ENCODE results near the gene PDE9A.

The PDE9A gene

GRCh38 chr21:42753804-42754203, 100.4 kb downstream of the PDE9A start:
- in situ Hi-C loops (cut with MboI; ENCODE audit: low sequenced_read_pairs), result no loop called here

DNA sequence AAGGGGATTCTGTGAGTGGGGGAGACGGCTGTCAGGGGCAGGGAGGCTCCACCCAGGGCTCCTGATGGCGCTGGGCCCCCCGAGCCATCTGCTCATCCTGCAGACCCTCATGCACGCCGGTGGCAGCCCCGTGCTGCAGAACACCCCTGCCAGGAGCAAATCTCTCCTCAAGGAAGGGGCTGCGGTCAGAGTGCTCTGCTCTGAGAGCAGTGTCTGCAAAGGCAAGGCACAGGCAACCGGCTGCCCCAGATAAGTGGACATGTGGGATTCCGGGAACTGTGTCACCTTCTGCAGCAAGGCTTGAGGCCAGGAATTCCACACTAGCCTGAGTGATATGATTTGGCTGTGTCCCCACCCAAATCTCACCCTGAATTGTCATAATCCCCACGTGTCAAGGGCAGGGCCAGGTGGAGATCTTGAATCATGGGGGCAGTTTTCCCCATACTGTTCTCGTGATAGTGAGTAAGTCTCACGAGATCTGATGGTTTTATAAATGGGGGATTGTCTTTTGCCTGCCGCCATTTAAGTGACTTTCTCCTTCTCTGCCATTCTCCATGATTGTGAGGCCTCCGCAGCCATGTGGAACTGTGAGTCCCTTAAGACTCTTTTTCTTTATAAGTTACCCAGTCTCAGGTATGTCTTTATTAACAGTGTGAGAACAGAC, 101.0 kb downstream of the PDE9A start:
- in situ Hi-C loops (cut with MboI; ENCODE audit: low sequenced_read_pairs), result no loop called here

- in situ Hi-C loops (cut with MboI; ENCODE audit: low sequenced_read_pairs), result no loop called here
These were observed 101.7 kb downstream of the PDE9A start for GRCh38 chr21:42755031-42755665.

DNA sequence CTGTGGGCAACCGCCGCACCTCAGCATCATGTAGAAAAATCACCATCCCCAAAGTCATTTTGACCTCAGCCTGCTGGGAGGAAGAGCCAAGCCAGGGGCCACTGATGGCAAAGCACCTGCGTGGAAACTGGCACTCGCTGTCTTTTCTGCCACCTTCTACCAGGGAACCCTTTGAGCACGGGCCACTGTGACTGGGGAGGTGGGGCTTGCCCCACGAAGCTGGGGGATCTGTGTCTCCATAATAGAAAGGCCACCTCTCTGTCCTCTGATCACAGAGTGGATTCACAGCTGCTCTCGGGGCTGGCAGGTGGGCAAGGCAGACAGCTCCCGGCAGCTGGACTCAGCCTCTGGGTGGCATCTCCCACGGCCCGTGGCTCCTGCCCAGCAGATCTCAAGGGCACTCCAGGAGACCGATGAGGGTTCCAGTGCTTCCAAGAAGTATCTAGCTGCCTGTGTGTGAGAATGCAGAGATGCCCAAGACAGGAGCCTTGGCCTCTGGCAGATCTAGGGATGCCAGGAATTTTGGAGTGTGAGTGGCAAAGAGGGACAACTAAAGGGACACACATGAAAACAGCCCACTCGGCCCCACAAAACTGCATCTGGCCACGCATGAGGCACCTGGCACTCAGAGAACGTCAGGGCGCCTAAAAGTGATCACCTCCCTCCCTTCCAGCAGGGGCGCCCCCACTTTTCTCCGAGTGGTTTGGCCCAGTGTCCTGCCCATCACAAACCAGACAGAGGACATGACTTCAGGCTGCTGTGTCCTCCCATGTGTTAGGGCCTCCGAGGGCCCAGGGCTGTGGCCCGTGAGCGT, 102.6 kb downstream of the PDE9A start:
- in situ Hi-C loops (cut with MboI; ENCODE audit: low sequenced_read_pairs), result no loop called here

DNA sequence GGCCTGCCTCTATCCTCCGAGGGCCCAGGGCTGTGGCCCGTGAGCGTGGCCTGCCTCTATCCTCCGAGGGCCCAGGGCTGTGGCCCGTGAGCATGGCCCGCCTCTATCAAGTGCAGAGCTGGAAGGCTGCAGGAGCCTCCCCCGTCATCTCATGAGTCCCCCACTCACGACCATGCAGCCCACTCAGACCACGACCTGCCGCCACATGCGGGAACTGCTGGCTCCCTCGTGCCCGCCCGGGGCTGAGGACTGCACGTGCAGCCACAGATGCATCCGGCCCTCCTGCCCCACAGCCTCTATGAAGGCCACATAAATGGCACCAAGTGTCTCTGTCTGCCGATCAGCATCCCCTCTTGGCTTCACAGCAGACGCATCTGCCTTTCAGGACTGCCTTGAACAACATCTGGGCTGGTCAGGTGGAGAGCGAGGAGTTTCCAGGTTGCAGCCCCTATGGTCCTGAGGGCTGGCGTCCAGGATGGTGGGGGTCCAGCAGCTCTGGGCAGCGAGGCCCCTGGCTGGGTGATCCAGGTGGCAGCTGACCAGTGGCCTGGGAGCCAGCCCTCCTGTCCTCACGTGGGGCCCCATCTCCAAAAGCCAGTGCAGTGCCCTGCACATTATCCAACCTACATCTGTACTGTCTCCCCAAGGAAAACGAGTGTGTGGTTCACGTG, 103.3 kb downstream of the PDE9A start:
- in situ Hi-C loops (cut with MboI; ENCODE audit: low sequenced_read_pairs), result no loop called here

GRCh38 chr21:42757422-42757821, 104.0 kb downstream of the PDE9A start:
- in situ Hi-C loops (cut with MboI; ENCODE audit: low sequenced_read_pairs), result no loop called here

GRCh38 chr21:42757826-42758655, 104.6 kb downstream of the PDE9A start:
- in situ Hi-C loops (cut with MboI; ENCODE audit: low sequenced_read_pairs), result no loop called here

DNA sequence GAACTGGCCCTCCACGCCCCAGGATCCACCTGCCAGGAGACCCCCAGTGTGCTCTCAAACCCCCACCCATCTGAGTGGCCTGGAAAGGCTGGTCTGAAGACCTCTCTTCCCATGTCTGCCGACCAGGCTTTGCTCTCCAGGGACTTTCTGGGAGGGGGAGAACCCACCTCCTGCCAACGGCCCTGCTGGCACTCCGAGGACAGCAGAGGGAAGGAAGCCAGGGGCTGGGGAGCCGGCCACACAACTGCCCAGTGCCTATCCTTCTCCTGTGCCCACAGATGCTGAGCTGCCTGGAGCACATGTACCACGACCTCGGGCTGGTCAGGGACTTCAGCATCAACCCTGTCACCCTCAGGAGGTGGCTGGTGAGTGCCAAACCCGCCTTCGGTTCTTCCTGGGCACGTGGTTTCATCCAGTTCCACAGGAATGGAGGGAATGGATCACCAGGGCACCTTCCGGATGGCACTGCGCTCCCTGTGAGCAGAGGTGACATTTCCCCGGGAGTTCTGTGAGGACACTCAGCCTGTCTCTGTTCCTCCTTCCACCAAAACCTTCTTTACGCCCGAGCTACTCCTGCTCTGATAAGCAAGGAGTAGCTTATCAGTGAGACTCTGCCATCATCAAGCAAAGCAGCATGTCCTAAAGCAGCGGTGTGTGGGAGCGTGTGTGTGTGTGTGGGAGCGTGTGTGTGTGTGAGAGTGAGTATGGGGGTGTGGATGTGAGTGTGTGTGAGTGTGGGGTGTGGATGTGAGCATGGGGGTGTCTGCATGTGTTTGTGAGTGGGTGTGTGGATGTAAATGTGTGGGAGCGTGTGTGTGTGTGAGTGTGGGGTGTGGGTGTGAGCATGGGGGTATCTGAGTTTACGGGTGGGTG, 105.5 kb downstream of the PDE9A start:
- in situ Hi-C loops (cut with MboI; ENCODE audit: low sequenced_read_pairs), result no loop called here

- in situ Hi-C loops (cut with MboI; ENCODE audit: low sequenced_read_pairs), result no loop called here
These were observed 106.1 kb downstream of the PDE9A start for GRCh38 chr21:42759594-42759927.

- in situ Hi-C loops (cut with MboI; ENCODE audit: low sequenced_read_pairs), result no loop called here
These were observed 107.0 kb downstream of the PDE9A start for GRCh38 chr21:42760361-42760950.

DNA sequence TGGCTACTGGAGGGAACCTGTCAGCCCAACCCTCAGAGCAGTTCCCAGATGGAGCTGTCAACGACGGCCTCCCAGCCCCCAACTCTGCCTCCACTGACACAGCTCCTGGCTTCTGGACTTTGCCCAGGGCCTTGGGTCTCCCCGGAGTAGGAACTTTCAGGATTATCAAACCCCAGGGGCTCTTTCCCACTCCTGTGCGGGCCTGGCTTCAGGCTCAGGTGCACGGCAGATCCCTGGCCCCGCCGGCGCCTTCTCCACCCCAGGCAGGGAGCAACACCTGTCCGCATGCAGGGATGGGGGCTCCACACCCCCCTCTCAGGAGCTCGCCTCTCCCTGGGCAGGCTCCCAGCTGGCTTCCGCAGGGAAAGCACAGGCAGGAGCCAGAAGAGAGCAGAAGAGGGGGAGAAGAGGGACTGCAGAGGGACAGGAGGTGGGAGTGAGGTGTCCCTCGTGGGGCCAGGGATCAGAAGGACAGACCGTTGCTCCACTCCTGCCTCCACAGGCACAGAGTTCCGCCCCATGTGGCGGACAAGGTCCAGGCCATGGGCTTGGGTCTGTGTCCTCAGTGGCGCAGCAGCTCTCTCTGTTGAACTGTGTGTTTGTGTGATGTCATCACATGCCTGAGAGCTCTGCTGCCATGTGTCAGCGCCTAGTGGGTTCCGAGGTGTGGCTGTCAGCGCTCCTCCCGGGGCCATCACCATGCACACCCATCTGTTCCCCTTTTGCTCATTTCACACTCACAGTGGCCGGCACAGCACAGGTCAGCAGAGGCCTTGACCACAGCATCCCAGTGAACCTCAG, 107.7 kb downstream of the PDE9A start:
- in situ Hi-C loops (cut with MboI; ENCODE audit: low sequenced_read_pairs), result no loop called here

DNA sequence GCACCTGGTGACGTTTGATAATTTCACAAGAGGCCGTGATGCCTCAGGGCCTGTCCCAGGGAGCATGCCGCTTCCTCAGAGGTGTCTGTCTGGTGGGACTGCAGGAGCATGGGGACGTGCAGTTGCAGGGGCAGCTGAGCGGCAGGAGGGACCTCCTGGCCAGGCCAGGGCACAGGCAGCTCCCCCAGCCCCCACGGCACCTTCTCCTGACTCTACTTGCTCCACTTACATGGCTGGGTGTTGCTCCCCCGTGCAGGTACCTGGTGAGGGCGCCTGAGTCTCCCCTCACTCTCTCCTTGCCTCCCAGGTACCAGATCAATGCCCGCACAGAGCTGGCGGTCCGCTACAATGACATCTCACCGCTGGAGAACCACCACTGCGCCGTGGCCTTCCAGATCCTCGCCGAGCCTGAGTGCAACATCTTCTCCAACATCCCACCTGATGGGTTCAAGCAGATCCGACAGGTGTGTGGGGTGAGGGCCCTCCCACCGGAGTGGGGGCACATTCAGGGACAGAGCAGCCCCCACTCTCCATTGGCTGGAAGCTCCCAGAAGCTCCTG, 108.4 kb downstream of the PDE9A start:
- in situ Hi-C loops (cut with MboI; ENCODE audit: low sequenced_read_pairs), result no loop called here

DNA sequence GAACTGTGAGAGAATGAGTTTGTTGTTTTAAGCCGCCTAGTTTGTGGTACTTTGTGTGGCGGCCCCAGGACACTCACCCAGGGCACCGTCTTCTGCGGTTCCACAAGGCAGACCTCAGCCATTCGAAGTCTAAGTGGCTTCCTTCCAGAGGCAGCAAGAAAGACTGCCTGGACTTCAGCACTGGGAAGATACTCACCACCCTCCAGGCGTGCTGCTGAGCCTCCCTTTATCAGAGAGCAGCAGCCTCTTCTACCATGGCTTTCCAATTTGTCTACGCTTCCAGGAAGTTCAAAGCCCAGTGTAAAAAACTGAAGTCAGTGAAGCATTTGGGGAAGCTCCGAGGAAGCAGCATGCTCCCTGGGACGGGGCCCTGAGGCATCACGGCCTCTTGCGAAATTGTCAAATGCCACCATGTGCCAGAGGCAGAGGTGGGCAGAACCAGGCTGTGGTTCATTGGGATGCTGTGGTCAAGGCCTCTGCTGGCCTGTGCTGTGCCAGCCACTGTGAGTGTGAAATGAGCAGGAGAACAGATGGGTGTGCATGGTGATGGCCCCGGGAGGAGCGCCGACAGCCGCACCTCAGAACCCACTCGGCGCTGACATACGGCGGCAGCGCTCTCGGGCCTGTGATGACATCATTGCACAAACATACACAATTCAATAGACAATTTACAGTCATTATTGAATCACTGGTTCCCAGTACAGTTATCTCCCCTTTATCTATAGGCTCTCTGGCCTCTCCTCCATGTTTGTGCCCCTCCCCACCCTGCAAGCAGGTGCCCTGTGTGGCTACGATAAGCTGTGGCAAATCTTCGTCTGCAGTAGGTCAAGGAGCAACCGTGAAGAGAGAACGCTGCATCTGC, 110.4 kb downstream of the PDE9A start:
- in situ Hi-C loops (cut with MboI; ENCODE audit: low sequenced_read_pairs), result no loop called here

DNA sequence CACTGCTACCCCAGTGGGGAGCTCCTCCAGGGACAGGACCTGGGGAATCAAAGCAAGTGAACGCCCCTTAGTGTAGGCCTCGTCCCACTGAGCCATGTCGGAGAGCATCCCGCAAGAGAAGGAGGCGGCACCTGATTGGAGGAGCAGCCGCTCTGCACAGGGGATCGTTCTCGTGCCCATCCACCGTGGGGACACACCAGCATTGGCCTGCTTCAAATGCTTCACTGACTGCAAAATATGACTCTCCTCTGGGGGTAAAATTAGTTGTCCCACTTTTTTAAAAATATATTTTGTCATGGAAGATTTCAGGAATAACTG, 111.0 kb downstream of the PDE9A start:
- in situ Hi-C loops (cut with MboI; ENCODE audit: low sequenced_read_pairs), result no loop called here

- in situ Hi-C loops (cut with MboI; ENCODE audit: low sequenced_read_pairs), result no loop called here
These were observed 111.5 kb downstream of the PDE9A start for GRCh38 chr21:42764883-42765282.

- in situ Hi-C loops (cut with MboI; ENCODE audit: low sequenced_read_pairs), result no loop called here
These were observed 112.2 kb downstream of the PDE9A start for GRCh38 chr21:42765656-42766055.

GRCh38 chr21:42766739-42767560, 113.5 kb downstream of the PDE9A start:
- in situ Hi-C loops (cut with MboI; ENCODE audit: low sequenced_read_pairs), result no loop called here

All from hTERT RPE-1 (cell line).